Spinal cord (tissue), 10 donors: Measurements from ENCODE around the gene ARPC5. TPM values are rescaled to one million over a fixed set of nuclear protein-coding genes. Genes with fewer than 3 reads are reported as not detected.

Experiments
- DNase-seq, 6 donors: peaks; one replicate each; pipeline versions ENCODE4 v3.0.0 to v3.0.0-alpha.2; 2013 to 2015; ENCODE audit warnings: low spot score in 6 of 6, low read depth in 4 of 6
- H3K27ac ChIP-seq: one replicate; pipeline ENCODE4 v1.5.1; 2013; ENCODE audit warnings: low read depth, low read length, control low read depth
- H3K27me3 ChIP-seq: one replicate; pipeline ENCODE4 v1.6.1; 2013; ENCODE audit warnings: low read length; ENCODE audit not compliant: control insufficient read depth, insufficient read depth
- H3K36me3 ChIP-seq: one replicate; pipeline ENCODE4 v1.6.1; 2013; ENCODE audit warnings: low read length; ENCODE audit not compliant: control insufficient read depth, insufficient read depth
- H3K4me1 ChIP-seq: one replicate; pipeline ENCODE4 v1.6.1; 2013; ENCODE audit warnings: low read length; ENCODE audit not compliant: control insufficient read depth, insufficient read depth
- H3K4me3 ChIP-seq: one replicate; pipeline ENCODE4 v1.5.1; 2013; ENCODE audit warnings: low read depth, low read length, control low read depth
- H3K9me3 ChIP-seq: one replicate; pipeline ENCODE4 v1.6.1; 2013; ENCODE audit warnings: low read length; ENCODE audit not compliant: control insufficient read depth, insufficient read depth
- WGBS: methylation state at CpG from one replicate; pipeline ENCODE4 v1.1.5; 2013; ENCODE audit warnings: missing lambda C conversion rate; ENCODE audit not compliant: insufficient coverage; 5-methylcytosine and 5-hydroxymethylcytosine counted together
- polyA plus RNA-seq, 2 donors: library from polyadenylated mRNA; unstranded; fragments of 120-200 nt; gene quantifications; one replicate each; pipeline ENCODE4 v1.2.1, GENCODE V29; 2013; ENCODE audit not compliant: insufficient read length in 2 of 2
- total RNA-seq, 2 donors: library from RNA; depleted of rRNA in 1 of 2; stranded (reverse); fragments of 120-200 nt in 1 of 2; fragments of >200 nt in 1 of 2; gene quantifications; one replicate each; pipeline versions ENCODE4 v1.2.3 to v1.2.4, GENCODE V29; 2013 to 2014
- donor health status: healthy.

The ARPC5 gene
- total and polyA plus RNA-seq, 4 donors: 132 to 195 (median 151) TPM

DNA sequence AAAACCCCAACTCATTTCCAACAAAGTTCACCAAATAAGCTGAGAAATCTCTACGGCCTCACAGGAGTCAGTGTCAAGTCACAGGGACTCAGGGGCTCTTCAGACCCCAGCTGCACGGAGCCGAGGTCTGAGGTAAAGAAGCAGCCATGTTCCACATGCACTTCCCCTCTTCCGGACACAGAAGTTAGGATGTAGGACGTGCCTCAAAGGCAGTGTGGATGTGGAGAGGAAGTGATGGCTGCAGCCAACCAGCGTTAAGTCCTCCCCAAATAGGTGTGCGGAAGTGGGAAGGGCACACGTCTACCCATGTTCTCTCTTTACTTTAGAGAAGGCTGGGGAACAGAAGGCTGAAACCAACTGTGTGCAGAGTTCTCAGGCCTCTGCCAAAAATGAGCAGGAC lies 30.8 kb downstream of the ARPC5 start:
- no peak overlapping the region for H3K27ac ChIP-seq
- 93% methylated on average over 5 of the region's 8 CpGs for WGBS
- DNase-seq: no peak
- H3K36me3 ChIP-seq: no peaks in the 10 kb centered on the region
- H3K27me3 ChIP-seq: no peaks in the 10 kb centered on the region
- H3K4me1 ChIP-seq: peaks cover 10% of the 10 kb centered on the region
- H3K9me3 ChIP-seq: no peaks in the 10 kb centered on the region
- no peak overlapping the region for H3K4me3 ChIP-seq

GRCh38 chr1:183604038-183604808 lies 31.4 kb downstream of the ARPC5 start:
- Histone ChIP-seq H3K36me3 (no peaks in the 10 kb centered on the region), H3K27ac (no peak overlapping the region), H3K27me3 (no peaks in the 10 kb centered on the region), H3K4me1 (peaks cover 7% of the 10 kb centered on the region), H3K4me3 (no peak overlapping the region), H3K9me3 (no peaks in the 10 kb centered on the region)
- 77% methylated on average over 8 of the region's 10 CpGs for WGBS
- no peak for DNase-seq

DNA sequence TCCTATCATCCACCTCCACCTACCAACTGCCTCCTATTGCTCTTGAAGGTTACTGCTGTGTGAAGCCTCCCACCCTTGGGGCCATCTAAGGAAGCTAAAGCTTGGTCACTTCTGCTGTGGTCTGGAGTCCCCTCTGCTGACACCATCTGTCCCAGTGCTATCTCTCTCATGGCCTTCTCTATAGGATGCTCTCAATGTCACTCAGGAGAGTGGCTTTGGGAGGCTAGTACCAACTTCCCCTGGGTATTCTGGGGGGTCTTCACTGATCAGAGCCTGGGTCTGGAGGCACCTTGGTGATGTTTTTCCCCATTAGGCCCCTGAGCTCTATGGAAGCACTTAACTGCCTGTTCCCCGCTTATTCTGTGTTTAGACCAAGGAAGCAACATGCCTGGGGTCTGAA lies 33.1 kb downstream of the ARPC5 start:
- peaks cover 10% of the 10 kb centered on the region for H3K4me1 ChIP-seq
- H3K9me3 ChIP-seq: no peaks in the 10 kb centered on the region
- no peak for DNase-seq
- H3K36me3 ChIP-seq: no peaks in the 10 kb centered on the region
- 100% methylated on average over 1 of the region's 1 CpG for WGBS
- no peak overlapping the region for H3K27ac ChIP-seq
- H3K27me3 ChIP-seq: no peaks in the 10 kb centered on the region
- no peak overlapping the region for H3K4me3 ChIP-seq

DNA sequence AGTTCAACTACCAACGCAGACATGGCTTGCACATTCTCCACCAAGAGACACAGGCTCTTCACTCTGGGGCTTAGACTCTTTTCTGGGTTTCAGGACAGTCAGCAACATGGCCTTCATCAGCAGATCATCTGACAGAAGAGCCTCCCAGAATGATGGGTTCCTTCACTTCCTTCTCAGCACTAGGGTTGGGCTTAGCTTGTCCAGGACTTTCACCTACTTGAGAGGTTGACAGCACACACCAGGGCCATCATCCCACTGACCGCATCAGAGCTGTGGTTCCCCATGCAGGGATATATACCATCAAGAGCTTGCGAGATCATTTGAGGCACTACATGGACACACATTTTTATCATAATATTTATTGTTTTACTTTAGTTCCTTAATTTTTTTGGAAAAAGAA lies 34.9 kb downstream of the ARPC5 start:
- Histone ChIP-seq H3K4me1 (peaks cover 10% of the 10 kb centered on the region), H3K27me3 (no peaks in the 10 kb centered on the region), H3K27ac (no peak overlapping the region), H3K9me3 (no peaks in the 10 kb centered on the region), H3K4me3 (no peak overlapping the region), H3K36me3 (no peaks in the 10 kb centered on the region)
- 83% methylated on average over 2 of the region's 3 CpGs for WGBS
- no peak for DNase-seq

GRCh38 chr1:183600136-183600535 lies 35.4 kb downstream of the ARPC5 start:
- no peaks in the 10 kb centered on the region for H3K9me3 ChIP-seq
- no peak overlapping the region for H3K4me3 ChIP-seq
- H3K36me3 ChIP-seq: no peaks in the 10 kb centered on the region
- no peak overlapping the region for H3K27ac ChIP-seq
- peaks cover 10% of the 10 kb centered on the region for H3K4me1 ChIP-seq
- no peaks in the 10 kb centered on the region for H3K27me3 ChIP-seq
- 81% methylated on average over 3 of the region's 3 CpGs for WGBS
- no peak for DNase-seq

DNA sequence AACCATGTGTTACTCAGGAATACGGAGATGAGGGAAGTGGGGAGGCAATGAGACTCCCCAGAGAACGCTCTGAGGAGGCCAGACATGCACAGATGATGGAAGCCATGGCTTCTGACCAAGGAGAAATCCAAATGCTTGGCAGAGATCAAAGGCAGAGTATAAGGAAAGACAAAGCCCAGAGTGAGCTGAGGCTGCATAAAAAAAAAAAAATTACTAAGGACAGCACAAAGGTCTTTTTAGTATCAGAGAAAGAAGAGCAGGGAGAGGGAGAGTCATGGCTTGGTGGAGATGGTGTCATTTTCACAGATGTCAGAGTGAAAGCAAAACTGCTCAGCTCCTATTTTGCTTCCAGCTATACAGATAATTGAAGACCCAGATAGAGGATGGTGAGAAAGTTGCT lies 37.2 kb downstream of the ARPC5 start:
- Histone ChIP-seq H3K4me1 (peaks cover 6% of the 10 kb centered on the region), H3K27ac (peak overlapping the region; percentile 33), H3K27me3 (no peaks in the 10 kb centered on the region), H3K9me3 (no peaks in the 10 kb centered on the region), H3K4me3 (no peak overlapping the region), H3K36me3 (no peaks in the 10 kb centered on the region)
- 18% methylated on average over 2 of the region's 2 CpGs for WGBS
- DNase-seq: peak in 2 of 6 donors; percentile 5 to 56

- Histone ChIP-seq H3K27ac (peak overlapping the region; percentile 33), H3K9me3 (no peaks in the 10 kb centered on the region), H3K4me1 (peaks cover 6% of the 10 kb centered on the region), H3K4me3 (no peak overlapping the region), H3K27me3 (no peaks in the 10 kb centered on the region), H3K36me3 (no peaks in the 10 kb centered on the region)
- DNase-seq: peak in 3 of 6 donors; percentile 18 to 62 (median 19)
- 17% methylated on average over 2 of the region's 5 CpGs for WGBS
Observed at GRCh38 chr1:183597656-183598347, 37.8 kb downstream of the ARPC5 start.

DNA sequence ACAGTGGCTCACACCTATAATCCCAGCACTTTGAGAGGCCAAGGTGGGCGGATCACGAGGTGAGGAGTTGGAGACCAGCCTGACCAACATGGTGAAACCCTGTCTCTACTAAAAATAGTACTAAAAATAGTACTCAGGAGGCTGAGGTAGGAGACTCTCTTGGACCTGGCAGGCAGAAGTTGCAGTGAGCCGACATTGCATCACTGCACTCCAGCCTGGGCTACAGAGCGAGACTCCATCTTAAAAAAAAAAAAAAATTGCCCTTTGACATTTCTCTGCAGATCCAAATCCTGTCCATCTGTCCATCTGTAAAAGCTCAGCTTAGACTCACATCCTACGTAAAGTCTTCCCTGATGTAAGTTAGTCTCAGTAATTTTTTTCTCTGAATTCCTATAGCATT lies 39.1 kb downstream of the ARPC5 start:
- H3K36me3 ChIP-seq: no peaks in the 10 kb centered on the region
- no peak overlapping the region for H3K27ac ChIP-seq
- no peak overlapping the region for H3K4me3 ChIP-seq
- H3K9me3 ChIP-seq: no peaks in the 10 kb centered on the region
- WGBS: 83% methylated on average over 2 of the region's 5 CpGs
- DNase-seq: no peak
- no peaks in the 10 kb centered on the region for H3K27me3 ChIP-seq
- peaks cover 6% of the 10 kb centered on the region for H3K4me1 ChIP-seq

- no peaks in the 10 kb centered on the region for H3K27me3 ChIP-seq
- no peaks in the 10 kb centered on the region for H3K9me3 ChIP-seq
- no peak for DNase-seq
- H3K4me1 ChIP-seq: peaks cover 6% of the 10 kb centered on the region
- no peaks in the 10 kb centered on the region for H3K36me3 ChIP-seq
- H3K4me3 ChIP-seq: no peak overlapping the region
- no CpG with 5 or more reads among the region's 2 CpGs for WGBS
- no peak overlapping the region for H3K27ac ChIP-seq
Observed at GRCh38 chr1:183595537-183595936, 40.0 kb downstream of the ARPC5 start.

- DNase-seq: no peak
- no peaks in the 10 kb centered on the region for H3K36me3 ChIP-seq
- H3K9me3 ChIP-seq: no peaks in the 10 kb centered on the region
- 81% methylated on average over 2 of the region's 3 CpGs for WGBS
- H3K4me1 ChIP-seq: peaks cover 10% of the 10 kb centered on the region
- no peaks in the 10 kb centered on the region for H3K27me3 ChIP-seq
- no peak overlapping the region for H3K27ac ChIP-seq
- no peak overlapping the region for H3K4me3 ChIP-seq
Observed at GRCh38 chr1:183593356-183593755, 42.2 kb downstream of the ARPC5 start.
